Activated naive CD8-positive, alpha-beta T cell treated with anti-CD3 and anti-CD28 coated beads, Interleukin-2, amount 50 U/mL, for 24 hours (primary cell): ENCODE data around the gene CDS2.

Source experiments
- ATAC-seq: fragments of 150-1000 bp; cut with Tn5 transposase; one replicate; pipeline ENCODE4 v1.10.0; 2021
- DNase-seq: peaks from one replicate; pipeline ENCODE4 v3.0.0; 2021
- H3K27ac Mint-ChIP-seq: one replicate; pipeline ENCODE4 v1.8.0; 2021; ENCODE audit warnings: mild to moderate bottlenecking, mixed read lengths
- H3K27me3 Mint-ChIP-seq: one replicate; pipeline ENCODE4 v1.8.0; 2021; ENCODE audit warnings: mixed read lengths
- H3K36me3 Mint-ChIP-seq: one replicate; pipeline ENCODE4 v1.8.0; 2021; ENCODE audit warnings: low read depth, mixed read lengths
- H3K4me1 Mint-ChIP-seq: one replicate; pipeline ENCODE4 v1.8.0; 2021; ENCODE audit warnings: mixed read lengths
- H3K4me3 Mint-ChIP-seq: one replicate; pipeline ENCODE4 v1.8.0; 2021; ENCODE audit warnings: mild to moderate bottlenecking, moderate library complexity, mixed read lengths
- H3K9me3 Mint-ChIP-seq: one replicate; pipeline ENCODE4 v1.8.0; 2021; ENCODE audit warnings: mixed read lengths

Gene CDS2

GRCh38 chr20:5100684-5101347 lies 26.0 kb upstream of the CDS2 start:
- peaks cover 49% of the 10 kb centered on the region for H3K36me3 Mint-ChIP-seq
- peaks cover 6% of the 10 kb centered on the region for H3K4me1 Mint-ChIP-seq
- no peaks in the 10 kb centered on the region for H3K27me3 Mint-ChIP-seq
- ATAC-seq: peak; percentile 59
- DNase-seq: peak; percentile 78
- H3K27ac Mint-ChIP-seq: no peak overlapping the region
- H3K4me3 Mint-ChIP-seq: no peak overlapping the region
- H3K9me3 Mint-ChIP-seq: no peaks in the 10 kb centered on the region

DNA sequence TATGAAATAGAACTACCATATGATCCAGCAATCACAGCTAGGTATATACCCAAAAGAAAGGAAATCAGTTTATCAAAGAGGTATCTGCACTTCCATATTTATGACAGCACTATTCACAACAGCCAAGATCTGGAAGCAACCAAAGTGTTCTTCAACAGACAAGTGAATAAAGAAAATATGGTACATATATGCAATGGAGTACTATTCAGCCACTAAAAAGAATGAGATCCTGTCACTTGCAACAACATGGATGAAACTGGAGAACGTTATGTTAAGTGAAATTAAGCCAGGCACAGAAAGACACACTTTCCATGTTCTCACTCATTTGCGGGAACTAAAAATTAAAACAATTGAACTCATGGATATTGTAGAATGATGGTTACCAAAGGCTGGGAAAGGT lies 22.3 kb upstream of the CDS2 start:
- no peak for ATAC-seq
- peaks cover 55% of the 10 kb centered on the region for H3K36me3 Mint-ChIP-seq
- H3K4me1 Mint-ChIP-seq: peaks cover 6% of the 10 kb centered on the region
- no peaks in the 10 kb centered on the region for H3K27me3 Mint-ChIP-seq
- no peak overlapping the region for H3K4me3 Mint-ChIP-seq
- H3K27ac Mint-ChIP-seq: no peak overlapping the region
- no peaks in the 10 kb centered on the region for H3K9me3 Mint-ChIP-seq
- no peak for DNase-seq

DNA sequence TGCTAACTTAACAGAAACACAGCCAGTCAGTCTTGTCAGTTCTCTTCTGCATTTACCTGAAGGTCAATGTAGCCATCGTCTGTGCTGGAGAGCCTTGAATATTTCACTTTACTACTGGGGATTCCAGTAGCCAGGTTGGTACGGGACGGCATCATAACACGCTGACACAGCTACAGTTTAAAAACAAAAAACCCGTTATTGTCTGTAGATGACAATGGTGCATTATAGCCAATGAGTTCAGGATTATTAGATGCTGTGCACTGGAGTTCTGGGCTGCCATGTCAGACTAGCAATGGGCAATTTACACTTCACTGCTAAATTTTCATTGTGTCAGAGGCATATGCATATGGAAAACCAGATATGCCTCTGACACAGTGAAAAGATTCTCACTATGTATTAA lies 17.5 kb upstream of the CDS2 start:
- peaks cover 22% of the 10 kb centered on the region for H3K4me1 Mint-ChIP-seq
- H3K9me3 Mint-ChIP-seq: no peaks in the 10 kb centered on the region
- H3K4me3 Mint-ChIP-seq: no peak overlapping the region
- no peak for DNase-seq
- H3K27ac Mint-ChIP-seq: peak overlapping the region; percentile 33
- no peaks in the 10 kb centered on the region for H3K27me3 Mint-ChIP-seq
- ATAC-seq: no peak
- peaks cover 41% of the 10 kb centered on the region for H3K36me3 Mint-ChIP-seq

- Mint-ChIP-seq H3K9me3 (no peaks in the 10 kb centered on the region), H3K4me3 (peak overlapping the region; percentile 94), H3K36me3 (peaks cover 69% of the 10 kb centered on the region), H3K27ac (peak overlapping the region; percentile 95), H3K4me1 (peaks cover 59% of the 10 kb centered on the region), H3K27me3 (no peaks in the 10 kb centered on the region)
- DNase-seq (no peak), ATAC-seq (no peak)
These were observed 13.2 kb upstream of the CDS2 start for GRCh38 chr20:5113615-5113986.

GRCh38 chr20:5114403-5114802 lies 12.4 kb upstream of the CDS2 start:
- H3K27me3 Mint-ChIP-seq: no peaks in the 10 kb centered on the region
- ATAC-seq (no peak), DNase-seq (no peak)
- no peaks in the 10 kb centered on the region for H3K9me3 Mint-ChIP-seq
- H3K36me3 Mint-ChIP-seq: peaks cover 67% of the 10 kb centered on the region
- peak overlapping the region; percentile 95 for H3K27ac Mint-ChIP-seq
- H3K4me3 Mint-ChIP-seq: peak overlapping the region; percentile 94
- peaks cover 59% of the 10 kb centered on the region for H3K4me1 Mint-ChIP-seq

GRCh38 chr20:5116875-5117274 lies 9.9 kb upstream of the CDS2 start:
- Mint-ChIP-seq H3K4me1 (peaks cover 67% of the 10 kb centered on the region), H3K36me3 (peaks cover 62% of the 10 kb centered on the region), H3K9me3 (no peaks in the 10 kb centered on the region), H3K4me3 (peak overlapping the region; percentile 96), H3K27ac (peak overlapping the region; percentile 97), H3K27me3 (no peaks in the 10 kb centered on the region)
- ATAC-seq (no peak), DNase-seq (no peak)

DNA sequence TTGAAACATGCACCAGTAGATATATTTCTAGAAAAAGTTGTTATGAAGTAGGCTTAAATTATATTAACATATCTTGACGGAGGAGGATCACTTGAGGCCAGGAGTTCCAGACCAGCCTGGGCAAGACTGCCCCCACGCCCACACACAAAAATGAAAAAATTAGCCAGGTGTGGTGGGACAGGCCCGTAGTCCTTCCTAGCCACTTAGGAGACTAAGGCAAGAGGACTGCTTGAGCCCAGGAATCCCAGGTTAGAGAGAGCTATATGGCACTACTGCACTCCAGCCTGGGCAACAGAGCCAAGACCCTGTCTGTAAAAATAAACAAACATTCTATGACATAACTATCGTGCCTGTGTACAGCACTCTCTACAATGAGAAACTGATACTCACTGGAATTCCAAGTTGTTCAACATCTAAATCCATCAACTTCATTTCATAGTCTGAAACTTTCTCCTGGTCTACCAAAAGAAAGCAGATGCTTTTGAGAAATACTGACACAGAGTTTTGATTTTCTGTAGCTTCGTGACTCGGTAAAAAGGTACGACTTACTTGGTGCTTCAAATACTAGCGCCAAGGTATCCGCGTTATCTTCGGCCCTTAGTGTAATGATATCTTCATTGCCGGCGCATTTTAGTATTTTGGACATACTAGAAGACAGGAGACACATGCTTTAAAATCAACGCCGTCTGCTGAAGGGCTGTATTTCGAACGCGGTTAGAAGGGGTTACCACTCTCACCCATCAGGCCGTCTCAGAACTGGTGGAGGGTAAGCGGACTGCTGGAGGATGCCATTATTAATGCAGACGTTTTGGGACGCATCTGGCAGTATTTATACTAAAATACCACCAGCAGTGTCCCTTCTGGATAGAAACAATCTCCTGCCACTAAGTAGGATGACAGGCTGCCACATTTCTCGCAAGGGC lies 8.3 kb upstream of the CDS2 start:
- peak overlapping the region; percentile 96 for H3K4me3 Mint-ChIP-seq
- no peak for DNase-seq
- H3K4me1 Mint-ChIP-seq: peaks cover 60% of the 10 kb centered on the region
- H3K27me3 Mint-ChIP-seq: no peaks in the 10 kb centered on the region
- no peaks in the 10 kb centered on the region for H3K9me3 Mint-ChIP-seq
- peak overlapping the region; percentile 97 for H3K27ac Mint-ChIP-seq
- no peak for ATAC-seq
- H3K36me3 Mint-ChIP-seq: peaks cover 53% of the 10 kb centered on the region

DNA sequence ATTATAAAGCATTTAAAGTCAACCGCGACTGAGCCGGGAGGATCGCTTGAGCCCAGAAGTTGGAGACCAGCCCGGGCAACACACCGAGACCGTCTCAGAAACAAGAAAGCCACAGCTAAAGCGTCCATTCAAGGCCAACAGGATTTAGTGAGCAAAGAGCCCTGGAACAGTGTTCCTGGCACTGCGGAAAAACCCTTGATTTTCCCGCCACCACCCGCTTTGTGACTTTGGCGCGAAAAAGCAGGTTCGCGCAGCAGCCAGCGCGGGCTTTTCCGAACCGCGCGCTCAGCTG lies 7.7 kb upstream of the CDS2 start:
- Mint-ChIP-seq H3K36me3 (peaks cover 49% of the 10 kb centered on the region), H3K4me1 (peaks cover 56% of the 10 kb centered on the region), H3K27me3 (no peaks in the 10 kb centered on the region), H3K9me3 (no peaks in the 10 kb centered on the region), H3K27ac (peak overlapping the region; percentile 97), H3K4me3 (peak overlapping the region; percentile 96)
- DNase-seq (no peak), ATAC-seq (no peak)

- Mint-ChIP-seq H3K36me3 (peaks cover 43% of the 10 kb centered on the region), H3K4me3 (peak within 1 kb of the TSS; percentile 96), H3K4me1 (peaks cover 51% of the 10 kb centered on the region), H3K27ac (peak within 1 kb of the TSS; percentile 97), H3K9me3 (no peaks in the 10 kb centered on the region), H3K27me3 (no peaks in the 10 kb centered on the region)
- peak; percentile 93 for ATAC-seq
- DNase-seq: peak; percentile 97
These were observed 7.2 kb upstream of the CDS2 start, which contains the start of gene PCNA for GRCh38 chr20:5119435-5120184. PCNA (minus strand) TSS chr20:5119958; CDS start chr20:5119798, 160 bp downstream.

DNA sequence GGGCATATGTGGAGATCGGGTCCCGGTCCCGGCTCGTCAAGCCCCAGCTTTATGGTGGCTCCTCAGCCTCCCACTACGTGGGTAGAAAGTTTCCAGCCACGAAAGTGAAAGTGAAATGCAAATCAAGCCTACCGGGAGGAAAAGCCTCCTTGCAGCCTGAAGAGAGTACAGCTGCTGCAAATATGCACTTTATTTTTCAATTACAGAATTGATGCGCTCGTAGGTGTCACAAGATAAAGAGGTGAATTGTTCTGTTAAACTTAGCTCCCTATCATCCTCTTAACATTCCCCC lies 6.7 kb upstream of the CDS2 start:
- H3K27me3 Mint-ChIP-seq: no peaks in the 10 kb centered on the region
- H3K9me3 Mint-ChIP-seq: no peaks in the 10 kb centered on the region
- H3K4me3 Mint-ChIP-seq: peak overlapping the region; percentile 96
- H3K27ac Mint-ChIP-seq: peak overlapping the region; percentile 97
- H3K4me1 Mint-ChIP-seq: peaks cover 46% of the 10 kb centered on the region
- peaks cover 38% of the 10 kb centered on the region for H3K36me3 Mint-ChIP-seq
- DNase-seq (no peak), ATAC-seq (no peak)

GRCh38 chr20:5122873-5123260 lies 3.9 kb upstream of the CDS2 start:
- H3K27ac Mint-ChIP-seq: no peak overlapping the region
- no peaks in the 10 kb centered on the region for H3K27me3 Mint-ChIP-seq
- peaks cover 13% of the 10 kb centered on the region for H3K36me3 Mint-ChIP-seq
- ATAC-seq: no peak
- H3K4me1 Mint-ChIP-seq: peaks cover 35% of the 10 kb centered on the region
- DNase-seq: no peak
- no peaks in the 10 kb centered on the region for H3K9me3 Mint-ChIP-seq
- H3K4me3 Mint-ChIP-seq: no peak overlapping the region

GRCh38 chr20:5127204-5127858 lies 523 bp downstream of the CDS2 start:
- ATAC-seq (peak; percentile 61), DNase-seq (peak; percentile 71)
- Mint-ChIP-seq H3K4me1 (peaks cover 42% of the 10 kb centered on the region), H3K4me3 (peak overlapping the region; percentile 88), H3K9me3 (no peaks in the 10 kb centered on the region), H3K27me3 (no peaks in the 10 kb centered on the region), H3K36me3 (peaks cover 2% of the 10 kb centered on the region), H3K27ac (peak overlapping the region; percentile 92)

DNA sequence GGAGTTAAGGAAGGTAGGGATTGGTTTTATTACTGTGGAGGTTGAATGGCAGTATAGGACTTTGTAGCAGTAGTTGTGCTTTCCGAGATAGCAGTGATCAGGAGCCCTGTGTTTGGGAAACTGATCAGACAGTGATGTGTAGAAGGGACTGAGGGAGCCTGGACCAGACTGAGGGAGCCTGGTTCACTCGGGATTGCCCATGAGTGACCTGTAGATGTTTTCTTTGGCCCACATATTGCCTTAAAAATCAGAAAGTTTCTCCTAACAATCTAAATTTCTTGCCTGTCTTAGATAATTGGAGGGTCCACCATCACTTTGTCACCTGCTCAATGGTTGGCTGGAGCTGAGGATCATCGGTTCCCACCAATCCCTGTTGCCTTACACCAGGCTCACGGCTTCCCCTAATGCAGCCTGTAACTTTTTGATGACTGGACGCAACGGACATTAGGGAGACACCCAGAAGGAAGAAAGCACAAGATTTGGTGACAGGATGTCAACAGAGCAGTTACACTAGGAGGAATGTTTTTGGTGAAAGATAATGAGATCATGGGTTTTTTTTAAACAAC lies 1.1 kb downstream of the CDS2 start:
- peak overlapping the region; percentile 88 for H3K4me3 Mint-ChIP-seq
- peaks cover 2% of the 10 kb centered on the region for H3K36me3 Mint-ChIP-seq
- ATAC-seq (no peak), DNase-seq (no peak)
- H3K9me3 Mint-ChIP-seq: no peaks in the 10 kb centered on the region
- H3K4me1 Mint-ChIP-seq: peaks cover 40% of the 10 kb centered on the region
- H3K27ac Mint-ChIP-seq: peak overlapping the region; percentile 88
- H3K27me3 Mint-ChIP-seq: no peaks in the 10 kb centered on the region

- Mint-ChIP-seq H3K9me3 (no peaks in the 10 kb centered on the region), H3K27me3 (no peaks in the 10 kb centered on the region), H3K4me1 (peaks cover 41% of the 10 kb centered on the region), H3K27ac (peak overlapping the region; percentile 2), H3K4me3 (peak overlapping the region; percentile 88), H3K36me3 (peaks cover 2% of the 10 kb centered on the region)
- DNase-seq (no peak), ATAC-seq (no peak)
These were observed 2.1 kb downstream of the CDS2 start for GRCh38 chr20:5128886-5129285.
